ENCODE data around the gene WNT4.

DNA sequence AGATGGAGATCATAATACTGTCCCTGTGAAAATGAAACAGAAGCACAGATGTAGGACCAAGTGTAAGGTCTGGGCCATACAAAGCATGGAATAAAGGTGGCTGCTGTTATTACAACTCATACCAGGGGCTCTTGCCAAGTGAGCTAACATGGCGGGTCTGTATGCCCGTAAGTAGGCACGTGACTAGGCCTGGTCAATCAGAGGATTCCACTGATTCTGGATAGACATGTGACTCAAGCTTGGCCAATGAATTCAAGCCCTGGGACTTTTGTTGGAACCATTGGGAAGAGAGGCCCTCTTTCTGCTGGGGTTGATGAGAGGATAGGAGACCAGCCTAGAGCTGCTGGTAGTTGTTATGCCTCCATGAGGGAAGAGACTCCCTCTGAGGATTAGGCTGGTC is 47.8 kb upstream of the WNT4 start:
- TF ChIP-seq, protein P1, sequence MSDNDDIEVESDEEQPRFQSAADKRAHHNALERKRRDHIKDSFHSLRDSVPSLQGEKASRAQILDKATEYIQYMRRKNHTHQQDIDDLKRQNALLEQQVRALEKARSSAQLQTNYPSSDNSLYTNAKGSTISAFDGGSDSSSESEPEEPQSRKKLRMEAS (IDR thresholded peaks at IDR 0.05): no peak
- TF ChIP-seq CTCF (IDR thresholded peaks at IDR 0.05): no peak
- no peak for TF ChIP-seq SREBF2 (IDR thresholded peaks at IDR 0.05)
- TF ChIP-seq, protein P2, sequence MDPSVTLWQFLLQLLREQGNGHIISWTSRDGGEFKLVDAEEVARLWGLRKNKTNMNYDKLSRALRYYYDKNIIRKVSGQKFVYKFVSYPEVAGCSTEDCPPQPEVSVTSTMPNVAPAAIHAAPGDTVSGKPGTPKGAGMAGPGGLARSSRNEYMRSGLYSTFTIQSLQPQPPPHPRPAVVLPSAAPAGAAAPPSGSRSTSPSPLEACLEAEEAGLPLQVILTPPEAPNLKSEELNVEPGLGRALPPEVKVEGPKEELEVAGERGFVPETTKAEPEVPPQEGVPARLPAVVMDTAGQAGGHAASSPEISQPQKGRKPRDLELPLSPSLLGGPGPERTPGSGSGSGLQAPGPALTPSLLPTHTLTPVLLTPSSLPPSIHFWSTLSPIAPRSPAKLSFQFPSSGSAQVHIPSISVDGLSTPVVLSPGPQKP (IDR thresholded peaks at IDR 0.05; ENCODE audit: low read depth, low read length): no peak
- TF ChIP-seq POLR2A (IDR thresholded peaks at IDR 0.05; ENCODE audit: low read length): no peak
- TF ChIP-seq, protein P3, sequence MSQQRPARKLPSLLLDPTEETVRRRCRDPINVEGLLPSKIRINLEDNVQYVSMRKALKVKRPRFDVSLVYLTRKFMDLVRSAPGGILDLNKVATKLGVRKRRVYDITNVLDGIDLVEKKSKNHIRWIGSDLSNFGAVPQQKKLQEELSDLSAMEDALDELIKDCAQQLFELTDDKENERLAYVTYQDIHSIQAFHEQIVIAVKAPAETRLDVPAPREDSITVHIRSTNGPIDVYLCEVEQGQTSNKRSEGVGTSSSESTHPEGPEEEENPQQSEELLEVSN (IDR thresholded peaks at IDR 0.05; ENCODE audit: borderline replicate concordance, low read depth): no peak
- TF ChIP-seq ZSCAN20 (CRISPR knock-in tag; IDR thresholded peaks at IDR 0.05): no peak
- no peak for TF ChIP-seq BHLHE40 (IDR thresholded peaks at IDR 0.05; ENCODE audit: low read depth, low read length)
- TF ChIP-seq POLR2AphosphoS2 (conservative IDR thresholded peaks at IDR 0.05; ENCODE audit: low read length): no peak
- no peak for TF ChIP-seq EP300 (IDR thresholded peaks at IDR 0.05)
- no peak for TF ChIP-seq FOSB (CRISPR knock-in tag; IDR thresholded peaks at IDR 0.05)
- no peak for TF ChIP-seq CEBPB (IDR thresholded peaks at IDR 0.05)

All from A549 (cell line).